H1 (cell line): Measurements from ENCODE around the gene DDIAS. TPM values are rescaled to one million over a fixed set of nuclear protein-coding genes. Genes with fewer than 3 reads are reported as not detected.

ENCODE experiments used
- GTF2F1 ChIP-seq: IDR thresholded peaks from 2 replicates; pipeline ENCODE4 v1.6.1; 2012; ENCODE audit warnings: low read depth, low read length, improper control_type of control experiment, borderline replicate concordance
- POLR2AphosphoS5 ChIP-seq: IDR thresholded peaks from 2 replicates; pipeline ENCODE4 v1.6.1; 2011; ENCODE audit warnings: low read depth, low read length
- polyA plus RNA-seq, 7 experiments: library from polyadenylated mRNA; depleted of rRNA in 3 of 7; stranded (reverse) in 5 of 7; unstranded in 2 of 7; fragments of >200 nt in 5 of 7; fragments of 200-250 nt in 2 of 7; gene quantifications; 1 replicate in 5 of 7; 2 replicates in 1 of 7; 4 replicates in 1 of 7; pipeline versions ENCODE4 v1.2.1 to v1.2.3, GENCODE V29; 2011 to 2013; ENCODE audit warnings: missing spikeins in 2 of 7, mixed read lengths in 2 of 7
- total RNA-seq: library from RNA; stranded (reverse); fragmentation: NEBNext Ultra II Directional; extraction: Animal tissue kit (Norgen Biotek cat#: 25700); gene quantifications from 2 replicates; pipeline ENCODE4 v1.2.1, GENCODE V29; 2021

Gene DDIAS
- total and polyA plus RNA-seq, 2 of the 8 experiments (the other 6 are each of a cell fraction or from before 2014, with no cell fraction given), result 11.6 to 25.7 TPM

- TF ChIP-seq GTF2F1 (no peak), POLR2AphosphoS5 (no peak)
These were observed 10.6 kb upstream of the DDIAS start (continued) for GRCh38 chr11:82890936-82891335.
